Femur (tissue), 1 donor: ENCODE measurements around the gene QSOX2.

Source experiments
- DNase-seq: peaks from one replicate; pipeline ENCODE4 v3.0.0-alpha.2; 2017

QSOX2 gene

GRCh38 chr9:136219276-136219675 is 26.3 kb downstream of the QSOX2 start:
- DNase-seq: no peak

DNA sequence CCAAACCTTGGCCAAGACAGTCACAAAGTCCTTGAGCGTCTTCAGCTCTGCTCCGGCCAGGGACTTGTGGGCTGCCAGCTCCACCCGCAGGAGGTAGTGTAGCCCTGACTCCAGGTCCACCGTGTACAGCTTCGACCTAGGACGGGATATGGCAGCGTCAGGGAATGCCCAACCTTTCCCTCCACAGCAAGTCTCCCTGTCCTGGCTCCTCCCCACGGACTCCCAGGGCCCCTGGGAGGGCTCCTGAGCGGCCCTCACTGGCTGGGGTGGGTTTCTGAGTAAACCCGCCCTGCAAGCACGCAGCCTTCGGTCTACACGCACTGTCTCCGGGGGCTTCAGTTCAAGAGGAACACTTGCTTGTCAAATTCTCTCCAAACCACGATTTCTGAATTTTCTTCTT is 26.9 kb downstream of the QSOX2 start:
- no peak for DNase-seq

DNA sequence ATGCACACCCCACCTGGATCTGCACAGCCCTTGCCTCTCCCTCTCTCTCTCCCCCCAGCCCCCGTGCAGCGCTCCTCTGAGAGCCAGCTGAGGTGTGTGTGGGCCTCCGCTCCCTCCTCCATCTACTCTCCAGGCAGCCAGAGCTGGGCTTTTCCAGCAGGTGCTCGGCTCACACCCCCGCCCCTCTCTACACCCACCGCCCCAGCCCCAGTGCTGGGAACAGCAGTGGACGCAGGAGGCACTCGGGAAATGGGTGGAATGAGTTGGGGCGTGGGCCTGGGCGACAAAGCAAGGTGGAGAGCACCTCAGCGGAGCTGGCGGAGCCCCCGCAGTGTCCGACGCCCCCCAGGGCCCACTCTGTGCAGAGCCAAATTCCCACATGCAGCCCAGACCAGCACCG is 27.3 kb downstream of the QSOX2 start:
- DNase-seq: no peak

DNA sequence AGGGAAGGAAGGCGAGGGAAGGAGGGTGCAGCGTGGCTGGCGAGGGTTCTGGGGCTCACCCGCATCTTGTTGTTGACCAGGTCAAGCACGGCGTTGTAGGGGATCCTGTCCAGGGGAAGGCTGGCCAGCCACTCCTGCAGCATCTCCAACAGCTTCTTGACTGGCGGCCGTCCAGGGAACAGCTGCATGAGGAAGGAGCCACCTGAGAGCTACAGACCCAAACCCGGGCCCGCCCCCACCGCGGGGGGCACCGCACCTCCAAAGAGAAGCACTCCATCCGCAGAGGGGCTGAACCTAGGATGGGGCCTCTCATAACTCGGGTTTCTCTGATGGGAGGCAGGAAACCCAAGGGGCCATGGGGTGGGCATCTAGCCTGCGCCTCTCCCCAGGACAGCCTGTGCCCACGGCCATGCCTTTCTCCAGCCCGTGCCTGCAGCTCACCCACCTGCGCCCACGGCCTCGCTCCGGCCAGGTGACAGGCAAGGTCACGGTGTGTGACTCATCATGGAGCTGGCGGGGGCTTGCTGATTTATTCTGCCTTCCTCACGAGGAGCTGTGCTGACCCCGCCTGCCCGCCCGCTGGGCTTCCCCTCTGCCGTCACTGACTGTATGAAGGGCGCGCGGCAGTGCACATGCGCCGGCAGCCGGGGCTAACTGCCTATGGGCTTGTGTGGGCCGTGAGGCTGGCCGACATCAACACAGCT is 28.9 kb downstream of the QSOX2 start:
- no peak for DNase-seq

GRCh38 chr9:136213733-136214132 is 31.9 kb downstream of the QSOX2 start:
- no peak for DNase-seq

DNA sequence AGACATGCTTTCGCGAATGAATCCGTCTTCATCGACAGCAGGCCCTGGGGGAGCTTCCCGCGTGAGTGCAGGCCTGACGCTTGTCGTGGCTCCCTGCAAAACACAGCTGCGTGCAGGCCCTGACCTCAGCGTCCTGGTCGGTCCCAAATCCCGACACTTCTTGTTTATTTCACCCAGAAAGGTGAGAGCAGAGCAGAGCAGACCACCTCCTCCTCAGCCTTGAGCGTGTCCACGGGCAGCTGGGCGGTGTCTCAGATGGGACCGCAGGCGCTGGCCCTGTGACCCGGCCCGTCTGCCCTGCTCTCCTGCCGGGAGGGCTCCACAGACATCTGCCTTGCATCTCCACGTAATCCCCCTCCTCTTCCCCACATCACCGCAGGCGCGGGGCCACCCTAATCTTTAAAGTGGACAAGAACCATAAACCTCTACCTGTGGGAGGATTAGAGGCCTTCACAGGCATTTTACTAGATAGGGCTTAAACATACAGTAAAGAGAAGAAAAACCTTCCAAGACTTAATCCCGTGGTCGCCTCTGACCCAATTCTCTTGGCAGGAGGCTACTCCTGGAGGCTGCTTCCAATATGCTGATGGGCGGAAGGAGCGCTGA is 33.2 kb downstream of the QSOX2 start:
- no peak for DNase-seq

DNA sequence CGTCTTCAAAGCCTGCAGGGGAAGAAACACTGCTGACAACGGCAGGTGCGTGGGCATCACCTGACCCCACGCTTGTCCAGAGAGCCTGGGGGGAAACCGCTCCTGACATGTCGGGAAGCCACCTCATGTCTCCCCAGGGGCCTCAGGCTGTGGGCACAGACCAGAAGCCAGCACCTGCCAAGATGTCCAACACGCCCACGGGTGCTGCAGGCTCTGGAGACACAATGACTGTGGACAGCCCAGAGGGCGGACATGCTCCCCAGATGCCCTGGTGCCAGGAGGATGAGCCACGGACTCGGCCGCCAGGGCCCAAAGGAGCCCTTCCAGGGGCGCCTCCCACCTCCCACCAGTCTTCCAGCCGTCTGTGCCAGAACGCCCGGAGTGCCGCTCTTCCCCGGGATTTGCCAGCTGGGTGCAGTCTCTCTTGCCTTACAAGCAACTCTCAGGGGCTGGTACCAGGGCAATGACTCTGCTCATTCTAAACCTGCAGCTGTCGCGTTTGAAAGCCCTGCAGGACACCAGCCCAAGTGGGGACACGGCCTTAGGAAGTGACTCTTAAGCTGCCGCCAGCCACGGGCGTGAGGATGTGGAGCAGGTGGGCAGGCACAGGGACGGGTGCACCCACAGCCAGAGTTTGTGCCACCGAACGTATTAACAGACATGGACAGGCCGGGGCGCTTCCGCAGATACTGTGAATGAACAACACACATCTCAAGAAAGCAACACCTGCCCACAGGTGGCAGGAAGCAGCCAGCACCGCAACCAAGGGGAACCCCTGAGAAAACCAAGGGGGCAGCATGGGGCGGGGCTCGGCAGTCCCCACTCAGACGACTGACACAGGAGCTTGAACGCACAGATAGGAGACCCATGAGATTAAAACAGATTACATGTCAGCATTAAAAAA is 33.9 kb downstream of the QSOX2 start:
- DNase-seq: no peak

- DNase-seq: no peak
These were observed 34.6 kb downstream of the QSOX2 start for GRCh38 chr9:136211006-136211405.

GRCh38 chr9:136210276-136210675 is 35.3 kb downstream of the QSOX2 start:
- DNase-seq: no peak

DNA sequence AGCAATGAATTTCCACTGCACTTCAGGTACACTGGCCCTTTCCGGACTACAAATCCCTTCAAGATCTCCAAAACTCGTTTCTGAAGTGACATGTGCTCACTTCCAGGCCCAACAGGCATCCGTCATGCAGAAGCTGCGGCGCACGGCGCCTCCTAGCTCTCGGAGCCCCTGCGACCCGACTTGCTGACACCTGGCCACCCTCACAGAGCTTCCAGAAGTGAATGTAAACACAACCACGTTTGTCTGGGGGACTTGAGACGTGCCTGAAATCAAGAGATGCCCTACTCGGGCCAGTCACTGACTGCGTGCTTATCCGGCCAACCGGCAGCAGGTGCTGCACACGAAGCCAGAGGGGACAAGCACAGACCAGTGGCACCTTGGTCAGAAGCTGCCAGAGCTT is 35.8 kb downstream of the QSOX2 start:
- DNase-seq: no peak

- no peak for DNase-seq
These were observed 36.4 kb downstream of the QSOX2 start for GRCh38 chr9:136209232-136209631.

GRCh38 chr9:136208675-136209074 is 36.9 kb downstream of the QSOX2 start:
- no peak for DNase-seq

GRCh38 chr9:136207616-136208015 is 38.0 kb downstream of the QSOX2 start:
- DNase-seq: no peak

GRCh38 chr9:136206602-136207275 is 38.9 kb downstream of the QSOX2 start:
- no peak for DNase-seq

DNA sequence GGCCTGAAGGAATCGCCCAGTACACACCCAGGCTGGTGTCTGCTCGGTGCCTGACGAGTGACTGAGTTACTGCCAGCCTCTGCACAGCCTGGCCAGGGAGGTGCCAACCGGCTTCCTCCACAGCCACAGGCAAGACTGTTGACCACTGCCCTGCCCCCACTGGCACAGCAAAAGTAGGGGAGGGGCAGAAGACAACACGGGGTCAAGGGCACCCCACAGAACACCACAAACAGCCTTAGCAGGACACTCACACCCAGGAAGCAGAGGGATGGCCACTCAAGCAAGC is 40.0 kb downstream of the QSOX2 start:
- DNase-seq: no peak

DNA sequence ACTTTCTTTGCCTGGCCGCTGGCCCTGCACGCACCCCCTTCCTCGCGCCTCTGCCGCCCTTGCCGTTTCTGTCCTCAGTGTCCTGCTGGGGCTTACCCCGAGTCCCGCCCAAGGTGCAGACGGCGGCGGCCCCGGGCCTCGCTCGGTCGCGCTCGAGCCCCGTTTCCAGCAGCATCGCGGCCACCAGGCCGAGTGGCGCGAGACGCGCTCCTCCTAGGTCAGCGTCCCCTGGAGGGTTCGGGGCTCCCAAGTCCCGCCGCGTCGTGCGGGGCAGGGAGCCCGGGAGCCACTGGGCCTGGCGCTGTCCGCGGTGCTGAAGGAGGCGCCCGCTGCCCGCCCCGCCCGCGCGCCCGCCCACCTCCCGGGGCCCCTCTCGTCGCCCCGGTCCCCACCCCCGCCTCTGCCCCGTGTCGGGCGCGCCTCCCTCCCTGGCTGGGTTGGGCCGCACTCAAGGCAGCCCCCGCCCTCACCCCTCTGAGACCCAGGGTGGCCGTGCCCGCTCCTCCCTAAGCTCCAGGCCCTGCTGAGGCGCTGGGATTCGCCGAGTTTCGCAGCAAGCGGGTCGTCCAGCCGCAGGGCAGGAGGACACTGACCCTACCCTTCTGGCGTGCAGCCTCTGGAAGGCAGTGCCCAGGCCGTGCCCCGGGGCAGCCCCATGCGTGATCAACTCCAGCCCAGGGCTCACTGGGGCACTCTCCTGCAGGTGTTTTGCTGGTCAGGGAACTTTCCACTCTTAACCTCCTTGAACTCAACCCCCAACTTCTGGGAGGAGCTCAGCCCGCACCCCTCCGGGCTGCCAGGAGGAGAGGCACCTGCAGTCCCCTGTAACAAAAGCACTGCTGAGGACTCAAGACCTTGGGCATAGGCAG is 40.5 kb downstream of the QSOX2 start, which contains the start of gene LHX3:
LHX3 (minus strand) TSS at position 291 of the 869 bp plus-strand sequence; CDS start at position 175, 116 bp downstream.
- no peak for DNase-seq

DNA sequence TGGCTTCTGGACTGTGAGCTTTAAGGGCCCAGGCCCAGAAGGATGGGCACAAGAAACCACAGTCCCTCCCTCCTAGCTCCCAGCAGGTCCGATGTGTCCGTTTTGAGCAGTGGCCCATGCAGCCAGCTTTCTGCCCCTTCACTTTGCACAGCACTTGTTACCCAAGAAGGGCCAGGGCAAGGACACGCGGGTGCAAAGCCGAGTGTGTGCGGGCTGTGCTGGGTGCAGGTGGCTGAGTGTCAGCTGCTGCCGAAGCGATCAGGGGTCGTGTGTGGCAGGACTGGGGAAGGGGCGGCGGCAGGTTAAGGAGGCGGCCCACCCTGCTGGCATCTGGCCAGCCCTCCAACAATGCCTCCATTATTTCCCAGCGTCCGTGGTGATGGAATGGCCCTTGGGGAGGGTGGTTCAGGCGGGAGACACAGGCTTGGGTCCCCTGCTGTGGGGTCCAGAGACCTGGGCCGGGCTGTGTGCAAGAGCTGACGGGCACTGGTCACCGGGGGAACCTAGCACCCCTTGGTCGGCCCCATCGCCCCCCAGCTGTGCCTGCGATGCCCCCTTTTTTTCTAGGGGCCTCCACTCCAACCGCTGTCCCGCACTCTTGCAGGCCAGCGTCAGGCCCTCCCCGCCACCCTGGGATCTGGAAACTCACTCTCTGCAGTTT is 41.3 kb downstream of the QSOX2 start:
- DNase-seq: no peak

DNA sequence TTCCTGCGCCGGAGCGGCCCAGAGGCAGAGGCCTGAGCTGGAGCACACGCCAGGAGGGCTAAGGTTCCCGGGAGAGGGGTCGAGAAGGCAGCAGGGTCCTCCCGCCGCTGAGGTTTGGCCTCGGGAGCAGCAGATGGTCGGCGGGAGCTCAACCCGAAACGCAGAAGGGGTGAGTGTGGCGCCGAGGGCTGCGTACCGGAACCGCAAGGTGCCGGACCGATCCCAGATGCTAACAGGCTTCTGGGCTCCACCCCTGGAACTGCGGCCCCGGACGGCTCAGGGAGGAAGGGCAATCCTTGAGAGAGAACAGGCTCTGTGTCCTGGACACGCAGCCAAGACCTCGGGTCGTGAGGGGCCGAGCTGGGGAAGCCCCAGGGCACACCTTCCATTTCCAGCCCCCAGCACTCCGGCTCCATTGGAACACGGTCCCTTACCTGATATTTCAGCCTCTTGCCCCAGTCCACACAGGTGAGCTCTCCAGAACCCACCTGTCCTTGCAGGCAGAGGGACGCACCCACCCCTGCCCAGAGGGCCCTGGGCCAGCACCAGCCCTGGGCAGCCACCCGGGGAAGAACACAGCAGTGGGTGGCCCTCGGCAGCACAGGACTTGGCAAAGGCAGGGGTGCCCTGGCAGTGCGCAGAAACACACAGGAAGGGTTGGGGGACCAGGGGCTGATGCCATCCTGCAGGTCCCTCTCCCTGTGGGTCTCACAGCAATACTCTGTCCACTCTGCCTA is 42.0 kb downstream of the QSOX2 start:
- no peak for DNase-seq

DNA sequence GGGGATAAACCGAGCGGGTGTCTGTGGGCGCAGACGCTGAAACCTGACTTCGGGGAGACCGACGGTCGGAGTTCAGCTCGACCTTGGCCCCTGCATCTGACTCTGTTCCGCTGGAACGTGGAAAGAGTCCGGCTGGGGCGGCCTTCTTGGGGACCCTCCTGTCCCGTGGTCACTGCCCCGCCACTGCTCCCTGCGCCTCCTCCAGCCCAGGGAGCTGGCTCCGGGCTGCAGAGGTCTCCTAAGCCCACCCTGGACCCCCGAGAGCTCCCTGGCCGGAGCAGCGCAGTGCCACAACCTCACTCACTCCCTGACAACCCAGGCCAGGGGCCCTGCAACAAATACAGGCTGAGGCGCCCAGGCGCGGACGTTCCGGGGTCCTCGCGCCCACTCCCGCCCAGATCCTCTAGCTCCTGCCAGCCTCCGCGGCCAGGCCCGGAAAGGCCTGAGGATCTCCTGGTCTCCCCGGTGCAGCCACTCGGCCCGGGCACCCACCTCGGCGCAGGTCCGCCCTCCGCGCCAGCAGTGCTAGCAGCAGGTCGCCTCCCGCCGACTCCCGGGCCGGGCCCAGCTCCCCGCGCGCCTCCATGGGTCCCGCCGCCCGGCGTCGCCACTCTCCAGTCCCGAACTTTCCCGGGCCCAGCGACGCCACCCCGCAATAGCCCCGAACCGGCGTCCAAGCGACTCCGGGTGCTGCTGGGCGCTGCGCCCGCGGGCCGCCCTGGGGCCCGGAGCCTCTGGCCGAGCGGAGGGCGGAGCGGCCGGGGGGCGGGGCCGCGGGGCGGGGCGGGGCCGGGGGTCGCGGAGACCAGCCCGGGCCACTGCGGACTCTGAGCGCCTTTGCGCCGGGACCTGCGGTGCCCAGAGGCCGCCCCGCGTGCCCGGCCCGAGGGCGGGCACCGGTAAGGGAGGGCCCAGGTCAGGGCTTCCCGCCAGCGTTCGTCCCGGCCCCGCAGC is 42.9 kb downstream of the QSOX2 start:
- no peak for DNase-seq
